ENCODE data around the gene IDS.

IDS gene

DNA sequence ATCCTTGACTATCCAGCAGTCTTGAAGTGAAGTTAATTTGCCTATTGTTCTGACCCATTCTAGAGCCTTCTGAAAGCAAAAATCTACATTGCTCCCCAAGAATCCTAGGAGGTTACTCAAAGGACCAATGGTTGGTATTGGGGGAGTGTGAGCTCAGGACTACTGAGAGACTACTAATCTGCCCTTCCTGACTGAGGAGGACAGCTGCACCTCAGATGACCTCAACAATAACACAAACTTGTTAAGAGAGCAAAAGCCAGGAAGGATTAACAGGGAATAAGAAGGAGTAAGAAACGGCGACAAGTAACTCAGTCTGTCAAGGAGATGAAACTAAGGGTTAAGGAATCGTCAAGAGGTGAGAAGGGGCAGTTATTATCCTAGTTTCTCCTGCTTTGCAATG, 43.4 kb downstream of the IDS start:
- DNase-seq, result no peak

GRCh38 chrX:149458586-149458985, 46.5 kb downstream of the IDS start:
- no peak for DNase-seq

DNA sequence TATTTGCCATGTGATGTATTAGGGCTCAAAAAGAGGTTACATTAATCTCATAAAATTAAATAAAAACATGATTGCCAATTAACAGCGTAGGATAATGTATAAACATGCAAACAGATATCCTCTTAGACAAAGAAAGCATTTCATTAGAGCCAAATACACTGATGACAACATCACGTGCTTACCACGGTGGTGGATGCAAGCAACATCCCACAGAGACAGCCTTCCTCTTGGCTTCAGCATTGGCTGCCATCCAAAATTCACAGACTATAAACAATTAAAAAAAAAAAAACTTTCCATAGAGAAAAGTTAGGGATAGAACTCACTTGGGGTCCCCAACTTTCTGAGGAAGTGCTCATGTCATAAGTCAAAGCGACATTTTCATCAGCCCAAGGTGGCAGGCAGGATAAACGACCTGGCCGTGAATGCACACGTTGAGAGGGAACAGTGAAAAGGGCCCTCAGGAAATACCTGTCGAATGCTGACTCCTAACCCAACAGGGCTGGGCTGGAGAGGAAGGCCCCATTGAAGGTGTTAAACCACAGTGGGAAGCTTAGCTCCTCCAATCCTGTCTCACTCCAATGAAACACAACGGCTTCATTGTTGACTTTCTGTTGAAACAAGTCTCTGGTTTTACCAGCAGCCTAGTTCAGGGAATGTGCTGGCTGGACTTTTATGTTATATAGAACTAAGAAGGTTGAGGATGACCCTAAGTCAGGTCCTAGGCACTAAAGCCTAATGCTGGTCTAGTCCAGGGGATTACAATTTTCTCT, 48.4 kb downstream of the IDS start:
- peak in 1 of 56 donors; percentile 41 for DNase-seq

- DNase-seq, result no peak
Observed at GRCh38 chrX:149455934-149456333, 49.2 kb downstream of the IDS start.

DNA sequence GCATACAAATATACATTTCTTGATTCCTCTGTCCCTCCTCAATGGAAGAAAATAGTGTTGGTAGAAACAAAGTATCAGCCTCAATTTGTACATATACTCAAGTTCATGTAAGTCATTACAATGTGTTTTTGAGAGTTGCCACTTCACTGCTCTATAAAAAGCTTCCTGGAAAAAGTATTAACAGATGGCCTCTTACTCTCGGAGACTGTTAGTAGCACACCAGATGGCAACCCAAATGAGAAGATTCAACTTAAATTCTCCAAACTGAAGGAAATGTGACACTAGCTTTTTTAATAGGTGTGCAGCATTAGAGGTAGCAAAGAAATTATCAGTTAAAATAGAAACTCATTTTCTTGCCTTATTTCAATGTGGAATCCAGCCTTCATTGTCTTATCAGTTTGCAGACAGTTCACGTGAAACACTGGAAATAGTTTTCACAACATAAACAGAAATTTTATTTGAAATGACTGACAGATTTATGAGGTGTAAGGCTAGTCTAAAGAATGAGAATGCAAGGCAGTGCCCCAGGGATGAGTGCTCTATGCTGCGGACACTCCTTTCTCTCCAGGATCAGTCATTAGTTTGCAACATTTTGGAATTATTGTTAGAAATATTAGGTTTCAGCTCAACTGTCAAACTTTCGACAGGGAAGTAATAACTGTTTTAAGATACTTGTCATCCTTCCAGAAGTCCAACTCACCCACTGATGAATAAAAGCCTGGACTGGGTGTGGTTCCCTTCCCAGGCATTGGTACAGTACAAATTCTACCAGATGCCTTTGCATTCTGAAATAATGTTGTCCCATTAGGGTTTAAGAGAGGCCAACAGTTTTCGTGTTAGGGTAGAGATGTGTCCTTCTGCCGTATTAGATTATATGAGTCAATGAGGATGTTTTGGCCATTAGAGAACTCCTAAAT, 50.9 kb downstream of the IDS start:
- DNase-seq, result no peak

DNA sequence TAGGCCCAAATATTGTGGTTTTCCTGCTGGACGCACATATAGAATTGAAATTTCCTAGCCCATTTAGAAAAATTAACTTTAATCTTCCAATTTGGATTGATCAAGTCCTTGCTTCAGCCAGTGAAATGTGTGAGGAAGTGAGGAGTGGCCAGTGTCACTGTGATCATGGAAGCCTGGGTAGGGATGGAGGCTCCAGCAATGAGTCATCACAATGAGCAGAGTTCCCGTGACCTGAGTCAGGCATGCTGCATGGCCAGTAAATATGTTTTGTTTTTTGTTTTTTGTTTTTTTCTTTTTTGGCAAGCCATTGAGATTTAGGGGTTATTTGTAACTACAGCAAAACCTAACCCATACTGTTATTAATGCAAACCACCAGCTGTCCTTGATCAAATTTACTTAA, 52.1 kb downstream of the IDS start:
- DNase-seq, result peak in 1 of 56 donors; percentile 28

- DNase-seq, result no peak
Observed at GRCh38 chrX:149433451-149433850, 71.7 kb downstream of the IDS start.

GRCh38 chrX:149433051-149433450, 72.1 kb downstream of the IDS start:
- DNase-seq, result no peak

All from nucleus accumbens (tissue), 56 donors.